Measurements from ENCODE around the gene RFFL. TPM values are rescaled to one million over a fixed set of nuclear protein-coding genes. Genes with fewer than 3 reads are reported as not detected.
A peak's percentile ranks its signal among the peaks of the same experiment; 100 is the strongest.

RFFL gene
- polyA plus RNA-seq, 2 of the 4 experiments (the other 2 are of a cell fraction), result 22.7 to 35.5 TPM

DNA sequence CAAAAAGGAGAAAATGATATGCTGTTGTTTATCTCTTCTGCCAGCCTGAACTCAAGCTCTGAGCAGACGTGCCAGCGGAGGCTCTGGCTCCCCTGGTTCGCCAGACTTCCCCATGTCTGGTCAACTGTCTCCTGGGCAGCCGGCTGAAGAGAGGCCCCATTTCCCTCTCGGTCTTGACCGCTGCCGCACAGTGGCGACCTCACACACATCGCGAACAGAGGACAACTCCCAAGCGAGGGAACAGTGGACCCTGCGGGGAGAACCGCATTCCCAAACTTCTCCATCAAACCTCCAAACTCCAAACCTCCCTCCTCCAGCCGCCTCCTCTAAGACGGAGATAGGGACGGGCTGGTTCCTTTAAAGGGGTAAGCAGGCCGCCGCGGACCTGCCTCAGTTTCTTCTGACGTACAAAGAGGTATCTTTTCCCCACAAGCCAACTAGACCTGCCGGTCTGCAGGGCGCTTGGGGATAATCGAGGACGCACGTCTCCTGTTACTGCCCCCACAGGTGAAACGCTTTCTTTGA is 24.9 kb upstream of the RFFL start:
- ChIA-PET CTCF (interaction anchor here (0.7 to 2.3 kb wide), 10 partner anchors 9 to 91 kb away, joined by 3 to 20 read pairs (median 4); partner anchors contain the start of genes RAD51D and RFFL), POLR2A (interaction anchor here (1.0 to 1.2 kb wide), 2 partner anchors 11 to 25 kb away, joined by 4 read pairs; partner anchors contain the start of gene RFFL)

DNA sequence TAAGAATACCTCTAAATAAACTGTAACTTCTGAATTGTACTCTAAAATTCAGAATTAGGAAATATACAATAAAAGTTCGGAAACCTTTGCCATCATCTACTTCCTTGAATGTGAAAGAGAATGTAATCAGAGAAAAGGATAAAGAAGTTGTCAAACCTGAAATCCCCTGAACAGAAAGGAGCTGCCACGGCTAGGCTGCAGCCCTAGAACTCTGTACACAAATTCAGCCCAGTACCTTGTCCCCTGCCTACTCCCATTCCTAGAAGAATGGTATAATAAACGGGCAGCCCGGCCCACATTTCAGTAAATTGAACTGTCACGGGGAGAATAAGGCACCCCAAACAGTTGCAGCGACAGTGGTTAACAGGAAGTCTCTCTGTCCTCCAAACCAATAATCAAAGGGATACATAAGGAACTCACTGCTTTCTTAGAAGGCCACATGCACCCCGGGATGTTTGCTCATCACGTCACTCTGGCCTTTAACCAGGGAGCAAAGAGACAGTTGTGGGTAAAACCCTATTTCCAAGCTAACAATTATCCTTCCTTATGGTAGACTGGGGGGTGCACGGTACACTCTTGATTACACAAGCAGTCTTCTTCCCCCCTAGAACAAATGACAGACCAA is 24.3 kb upstream of the RFFL start:
- POLR2A ChIA-PET, result interaction anchor here (1.0 to 1.2 kb wide), 2 partner anchors 10 to 24 kb away, joined by 4 read pairs; partner anchors contain the start of gene RFFL
- no peaks in the 10 kb centered on the region for H3K9me3 ChIP-seq
- FAIRE-seq (no peak), ATAC-seq (peak; percentile 8 to 13; a peak in 5 of 6 replicates), DNase-seq (ENCODE audit: low read depth in 1 of 2, low spot score in 1 of 2) (peak in 1 of 2 experiments; percentile 75)
- H3K4me2 ChIP-seq, result peak overlapping the region; percentile 90
- WGBS (ENCODE audit: missing lambda C conversion rate), result 2% methylated on average over 9 of the region's 9 CpGs
- H3K27ac ChIP-seq, result peak overlapping the region; percentile 96
- H3K4me1 ChIP-seq, result peaks cover 54% of the 10 kb centered on the region
- CTCF ChIA-PET, result interaction anchor here (0.5 to 2.3 kb wide), 15 partner anchors 8 to 660 kb away, joined by 3 to 20 read pairs (median 3); partner anchors contain the start of genes RAD51D and RFFL
- peak overlapping the region; percentile 90 for H3K4me3 ChIP-seq
- TF ChIP-seq RFX5 (IDR thresholded peaks at IDR 0.05) (no peak), CBX8 (IDR thresholded peaks at IDR 0.05) (no peak), JUNB (IDR thresholded peaks at IDR 0.05) (no peak), RCOR1 (IDR thresholded peaks at IDR 0.05; ENCODE audit: low read depth, low read length) (no peak), GATA3 (IDR thresholded peaks at IDR 0.05; ENCODE audit: borderline replicate concordance) (peak; percentile 27; the same call in 1 of the 2 replicates), TFCP2L1 (CRISPR knock-in tag; IDR thresholded peaks at IDR 0.05) (no peak), SREBF2 (IDR thresholded peaks at IDR 0.05) (no peak), EHMT2 (IDR thresholded peaks at IDR 0.05; ENCODE audit: low read depth) (no peak), NPAS2 (CRISPR knock-in tag; IDR thresholded peaks at IDR 0.05; ENCODE audit: borderline replicate concordance) (no peak), HOXA7 (CRISPR knock-in tag; IDR thresholded peaks at IDR 0.05) (no peak), ZNF302 (CRISPR knock-in tag; IDR thresholded peaks at IDR 0.05) (no peak), CHD2 (IDR thresholded peaks at IDR 0.05; ENCODE audit: low read length, partially characterized antibody) (no peak), ZSCAN20 (CRISPR knock-in tag; IDR thresholded peaks at IDR 0.05) (no peak), KDM1A (IDR thresholded peaks at IDR 0.05; ENCODE audit: low read depth) (no peak), NR3C1 (IDR thresholded peaks at IDR 0.05) (no peak), HDAC2 (IDR thresholded peaks at IDR 0.05) (no peak), HOXB5 (CRISPR knock-in tag; IDR thresholded peaks at IDR 0.05) (no peak), RAD21 (conservative IDR thresholded peaks at IDR 0.05 in 1 of 2, IDR thresholded peaks at IDR 0.05 in 1 of 2) (no peak), JUN (IDR thresholded peaks at IDR 0.05) (no peak), POLR2AphosphoS2 (conservative IDR thresholded peaks at IDR 0.05; ENCODE audit: low read length) (0 out of 2 replicates have a peak, but pooled peaks have one; percentile 22), EHF (CRISPR knock-in tag; IDR thresholded peaks at IDR 0.05) (no peak), CEBPB (IDR thresholded peaks at IDR 0.05) (peak in 1 of 2 experiments; percentile 18; a peak in 1 of 4 replicates), KDM5A (IDR thresholded peaks at IDR 0.05) (no peak), CHD4 (IDR thresholded peaks at IDR 0.05; ENCODE audit: borderline replicate concordance) (no peak)
- TF ChIP-seq, protein P1, sequence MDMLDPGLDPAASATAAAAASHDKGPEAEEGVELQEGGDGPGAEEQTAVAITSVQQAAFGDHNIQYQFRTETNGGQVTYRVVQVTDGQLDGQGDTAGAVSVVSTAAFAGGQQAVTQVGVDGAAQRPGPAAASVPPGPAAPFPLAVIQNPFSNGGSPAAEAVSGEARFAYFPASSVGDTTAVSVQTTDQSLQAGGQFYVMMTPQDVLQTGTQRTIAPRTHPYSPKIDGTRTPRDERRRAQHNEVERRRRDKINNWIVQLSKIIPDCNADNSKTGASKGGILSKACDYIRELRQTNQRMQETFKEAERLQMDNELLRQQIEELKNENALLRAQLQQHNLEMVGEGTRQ (IDR thresholded peaks at IDR 0.05), result no peak
- TF ChIP-seq, protein P2, sequence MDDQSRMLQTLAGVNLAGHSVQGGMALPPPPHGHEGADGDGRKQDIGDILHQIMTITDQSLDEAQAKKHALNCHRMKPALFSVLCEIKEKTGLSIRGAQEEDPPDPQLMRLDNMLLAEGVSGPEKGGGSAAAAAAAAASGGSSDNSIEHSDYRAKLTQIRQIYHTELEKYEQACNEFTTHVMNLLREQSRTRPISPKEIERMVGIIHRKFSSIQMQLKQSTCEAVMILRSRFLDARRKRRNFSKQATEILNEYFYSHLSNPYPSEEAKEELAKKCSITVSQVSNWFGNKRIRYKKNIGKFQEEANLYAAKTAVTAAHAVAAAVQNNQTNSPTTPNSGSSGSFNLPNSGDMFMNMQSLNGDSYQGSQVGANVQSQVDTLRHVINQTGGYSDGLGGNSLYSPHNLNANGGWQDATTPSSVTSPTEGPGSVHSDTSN (IDR thresholded peaks at IDR 0.05), result no peak
- TF ChIP-seq, protein P3, sequence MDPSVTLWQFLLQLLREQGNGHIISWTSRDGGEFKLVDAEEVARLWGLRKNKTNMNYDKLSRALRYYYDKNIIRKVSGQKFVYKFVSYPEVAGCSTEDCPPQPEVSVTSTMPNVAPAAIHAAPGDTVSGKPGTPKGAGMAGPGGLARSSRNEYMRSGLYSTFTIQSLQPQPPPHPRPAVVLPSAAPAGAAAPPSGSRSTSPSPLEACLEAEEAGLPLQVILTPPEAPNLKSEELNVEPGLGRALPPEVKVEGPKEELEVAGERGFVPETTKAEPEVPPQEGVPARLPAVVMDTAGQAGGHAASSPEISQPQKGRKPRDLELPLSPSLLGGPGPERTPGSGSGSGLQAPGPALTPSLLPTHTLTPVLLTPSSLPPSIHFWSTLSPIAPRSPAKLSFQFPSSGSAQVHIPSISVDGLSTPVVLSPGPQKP (IDR thresholded peaks at IDR 0.05; ENCODE audit: low read depth, low read length), result no peak
- TF ChIP-seq, protein P4, sequence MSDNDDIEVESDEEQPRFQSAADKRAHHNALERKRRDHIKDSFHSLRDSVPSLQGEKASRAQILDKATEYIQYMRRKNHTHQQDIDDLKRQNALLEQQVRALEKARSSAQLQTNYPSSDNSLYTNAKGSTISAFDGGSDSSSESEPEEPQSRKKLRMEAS (IDR thresholded peaks at IDR 0.05), result peak; percentile 58
- TF ChIP-seq, protein P5, sequence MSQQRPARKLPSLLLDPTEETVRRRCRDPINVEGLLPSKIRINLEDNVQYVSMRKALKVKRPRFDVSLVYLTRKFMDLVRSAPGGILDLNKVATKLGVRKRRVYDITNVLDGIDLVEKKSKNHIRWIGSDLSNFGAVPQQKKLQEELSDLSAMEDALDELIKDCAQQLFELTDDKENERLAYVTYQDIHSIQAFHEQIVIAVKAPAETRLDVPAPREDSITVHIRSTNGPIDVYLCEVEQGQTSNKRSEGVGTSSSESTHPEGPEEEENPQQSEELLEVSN (IDR thresholded peaks at IDR 0.05; ENCODE audit: borderline replicate concordance, low read depth), result no peak

More for the DNA sequence above, 24.9 kb upstream of the RFFL start:
- Histone ChIP-seq H3K9me3 (no peaks in the 10 kb centered on the region), H3K4me3 (peak overlapping the region; percentile 90), H3K4me1 (peaks cover 48% of the 10 kb centered on the region), H3K4me2 (peak overlapping the region; percentile 90), H3K27ac (peak overlapping the region; percentile 96)
- WGBS (ENCODE audit: missing lambda C conversion rate), result 0% methylated on average over 26 of the region's 26 CpGs
- FAIRE-seq (peak; percentile 13), ATAC-seq (peak; percentile 66 to 70), DNase-seq (ENCODE audit: low read depth in 1 of 2, low spot score in 1 of 2) (peak in 1 of 2 experiments; percentile 64)
- TF ChIP-seq BHLHE40 (IDR thresholded peaks at IDR 0.05; ENCODE audit: low read depth, low read length) (no peak), FOXS1 (CRISPR knock-in tag; IDR thresholded peaks at IDR 0.05) (no peak), POLR2A (IDR thresholded peaks at IDR 0.05; ENCODE audit: low read length) (peak; percentile 21; the same call in 1 of the 2 replicates), SMC3 (IDR thresholded peaks at IDR 0.05) (peak; percentile 7; the same call in 1 of the 3 replicates), RFX5 (IDR thresholded peaks at IDR 0.05) (peak; percentile 40; the same call in 1 of the 2 replicates), FOSB (CRISPR knock-in tag; IDR thresholded peaks at IDR 0.05) (peak; percentile 61; the same call in 1 of the 2 replicates), RAD21 (conservative IDR thresholded peaks at IDR 0.05 in 1 of 2, IDR thresholded peaks at IDR 0.05 in 1 of 2) (peak in 1 of 2 experiments; percentile 20; a peak in 1 of 5 replicates)
- TF ChIP-seq, protein P6, sequence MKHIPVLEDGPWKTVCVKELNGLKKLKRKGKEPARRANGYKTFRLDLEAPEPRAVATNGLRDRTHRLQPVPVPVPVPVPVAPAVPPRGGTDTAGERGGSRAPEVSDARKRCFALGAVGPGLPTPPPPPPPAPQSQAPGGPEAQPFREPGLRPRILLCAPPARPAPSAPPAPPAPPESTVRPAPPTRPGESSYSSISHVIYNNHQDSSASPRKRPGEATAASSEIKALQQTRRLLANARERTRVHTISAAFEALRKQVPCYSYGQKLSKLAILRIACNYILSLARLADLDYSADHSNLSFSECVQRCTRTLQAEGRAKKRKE (CRISPR knock-in tag; IDR thresholded peaks at IDR 0.05; ENCODE audit: low read depth), result no peak
- TF ChIP-seq, protein P4 (IDR thresholded peaks at IDR 0.05), result peak; percentile 32; the same call in 1 of the 2 replicates
